HepG2 (cell line): Measurements from ENCODE around the gene ARHGEF38. TPM values are rescaled to one million over a fixed set of nuclear protein-coding genes. Genes with fewer than 3 reads are reported as not detected.

ENCODE experiments used
- ATAC-seq: fragments of 200-7000 bp; cut with Tn5 transposase; 3 replicates; pipeline ENCODE4 v1.9.1; 2020; ENCODE audit warnings: mild to moderate bottlenecking, moderate library complexity
- BruUV-seq: library from RNA; stranded (reverse); fragments of 400-500 nt; replicated peaks from 2 replicates; lab custom pipeline; 2021; lab: Mats Ljungman, UMichigan
- CTCF ChIA-PET: fragments of 300-600 bp; formaldehyde crosslinking; extraction: SDS; loops from one replicate; lab custom pipeline; 2021; ENCODE audit warnings: low total read pairs, inconsistent platforms, low intra/inter-chr PET ratio; lab: Yijun Ruan, JAX
- POLR2A ChIA-PET: fragments of 350-600 bp; sonication (Branson Sonifier 250); formaldehyde crosslinking; loops from one replicate; lab custom pipeline; 2020; ENCODE audit warnings: antibody characterized with exemption, inconsistent platforms; lab: Yijun Ruan, JAX
- DNase-seq: peaks from one replicate; pipeline ENCODE4 v3.0.0-alpha.2; 2015; ENCODE audit warnings: low spot score
- FAIRE-seq: peaks from 3 replicates; lab custom pipeline; 2011; peaks lifted over from hg19 to GRCh38; lab: Jason Lieb, UNC
- H2AFZ ChIP-seq: one replicate; pipeline ENCODE4 v1.6.1; 2011; ENCODE audit warnings: low read length, inconsistent platforms
- H3K27ac ChIP-seq: fragments of 300-600 bp; 3 replicates; pipeline ENCODE4 v1.8.0; 2011; ENCODE audit warnings: mixed run types, mild to moderate bottlenecking, mixed read lengths, low read length, inconsistent platforms; ENCODE audit not compliant: insufficient read depth; ENCODE audit errors: extremely low read length
- H3K27me3 ChIP-seq, 2 experiments: fragments of 200-600 bp in 1 of 2; 2 replicates in 1 of 2; 3 replicates in 1 of 2; pipeline versions ENCODE4 v1.6.0 to v1.8.0; 2011; ENCODE audit warnings: low read length in 2 of 2, mild to moderate bottlenecking in 2 of 2, moderate library complexity in 2 of 2, inconsistent platforms in 1 of 2; ENCODE audit not compliant: insufficient read depth in 2 of 2, control insufficient read depth in 1 of 2
- H3K36me3 ChIP-seq, 2 experiments: fragments of 200-600 bp in 1 of 2; replicated peaks in 1 of 2; 2 replicates in 1 of 2; 3 replicates in 1 of 2; pipeline versions ENCODE4 v1.5.1 to v1.8.0; 2011; ENCODE audit warnings: low read length in 2 of 2, inconsistent platforms in 1 of 2; ENCODE audit not compliant: insufficient read depth in 2 of 2, control insufficient read depth in 1 of 2
- H3K4me1 ChIP-seq: 2 replicates; pipeline ENCODE4 v1.5.1; 2012; ENCODE audit warnings: low read length, inconsistent platforms; ENCODE audit not compliant: insufficient read depth
- H3K4me2 ChIP-seq: 2 replicates; pipeline ENCODE4 v1.6.0; 2011; ENCODE audit warnings: low read depth, low read length, inconsistent platforms
- H3K4me3 ChIP-seq, 3 experiments: fragments of 200-600 bp in 1 of 3; sonication (generic), shearing (Covaris generic) in 1 of 3; replicated peaks in 1 of 3; 2 replicates each; pipeline ENCODE4 v1.5.1; 2011 to 2016; ENCODE audit warnings: low read length in 3 of 3, inconsistent platforms in 2 of 3, low read depth in 2 of 3, mild to moderate bottlenecking in 2 of 3, control low read depth in 1 of 3, mixed read lengths in 1 of 3; ENCODE audit not compliant: insufficient read depth in 1 of 3
- H3K79me2 ChIP-seq: one replicate; pipeline ENCODE4 v1.6.1; 2011; ENCODE audit warnings: low read length, inconsistent platforms; ENCODE audit not compliant: insufficient read depth
- H3K9ac ChIP-seq: 2 replicates; pipeline ENCODE4 v1.6.0; 2011; ENCODE audit warnings: mild to moderate bottlenecking, low read depth, low read length, inconsistent platforms; ENCODE audit not compliant: insufficient read depth
- H3K9me3 ChIP-seq: 2 replicates; pipeline ENCODE4 v1.5.1; 2012; ENCODE audit warnings: mild to moderate bottlenecking, low read length
- H4K20me1 ChIP-seq: 2 replicates; pipeline ENCODE4 v1.6.0; 2011; ENCODE audit warnings: inconsistent platforms, mild to moderate bottlenecking, low read length, moderate library complexity; ENCODE audit not compliant: insufficient read depth
- ARNT ChIP-seq: fragments of 450-650 bp; IDR thresholded peaks from 2 replicates; pipeline ENCODE4 v1.6.1; 2017
- CEBPG ChIP-seq: IDR thresholded peaks from 2 replicates; pipeline ENCODE4 v1.6.1; 2016
- CENPT ChIP-seq: sonication (generic); formaldehyde crosslinking; IDR thresholded peaks from 2 replicates; pipeline ENCODE4 v1.8.0; 2022; ENCODE audit warnings: low read depth, mild to moderate bottlenecking, moderate library complexity, missing genetic modification reagents
- FOXC1 ChIP-seq: sonication (generic); formaldehyde crosslinking; IDR thresholded peaks from 2 replicates; pipeline ENCODE4 v1.8.0; 2022; ENCODE audit warnings: mild to moderate bottlenecking, missing genetic modification reagents, borderline replicate concordance
- FOXK1 ChIP-seq: sonication (generic); formaldehyde crosslinking; IDR thresholded peaks from 2 replicates; pipeline ENCODE4 v1.4.0; 2020; ENCODE audit warnings: low read depth, missing genetic modification reagents, borderline replicate concordance
- GPBP1L1 ChIP-seq: sonication (generic); formaldehyde crosslinking; IDR thresholded peaks from 2 replicates; pipeline ENCODE4 v1.5.0; 2020; ENCODE audit warnings: mild to moderate bottlenecking, missing genetic modification reagents
- MLXIP ChIP-seq: sonication (generic); formaldehyde crosslinking; IDR thresholded peaks from 2 replicates; pipeline ENCODE4 v1.9.0; 2021; ENCODE audit warnings: missing genetic modification reagents, borderline replicate concordance
- MNT ChIP-seq: fragments of 450-650 bp; IDR thresholded peaks from 2 replicates; pipeline ENCODE4 v1.6.1; 2016
- NR0B2 ChIP-seq: sonication (generic); formaldehyde crosslinking; IDR thresholded peaks from 2 replicates; pipeline ENCODE4 v1.4.0; 2020; ENCODE audit warnings: mild to moderate bottlenecking, missing genetic modification reagents
- TGIF2 ChIP-seq: IDR thresholded peaks from 2 replicates; pipeline ENCODE4 v1.6.1; 2016; ENCODE audit warnings: control low read depth, missing compliant biosample characterization
- ZBTB3 ChIP-seq: sonication (generic); formaldehyde crosslinking; IDR thresholded peaks from 2 replicates; pipeline ENCODE4 v1.4.0; 2020; ENCODE audit warnings: low read depth, mild to moderate bottlenecking, moderate library complexity, missing genetic modification reagents, borderline replicate concordance
- ZBTB7A ChIP-seq: sonication (generic); formaldehyde crosslinking; IDR thresholded peaks from 2 replicates; pipeline ENCODE4 v1.8.0; 2022; ENCODE audit warnings: mild to moderate bottlenecking, missing genetic modification reagents
- ZBTB8A ChIP-seq: sonication (generic); formaldehyde crosslinking; IDR thresholded peaks from 2 replicates; pipeline ENCODE4 v1.4.0; 2020; ENCODE audit warnings: mild to moderate bottlenecking, low read depth, missing genetic modification reagents, borderline replicate concordance
- ZNF550 ChIP-seq: sonication (generic); formaldehyde crosslinking; IDR thresholded peaks from 2 replicates; pipeline ENCODE4 v1.4.0; 2020; ENCODE audit warnings: mild to moderate bottlenecking, missing genetic modification reagents, borderline replicate concordance
- ZNF713 ChIP-seq: sonication (generic); formaldehyde crosslinking; IDR thresholded peaks from 2 replicates; pipeline ENCODE4 v1.4.0; 2020; ENCODE audit warnings: mild to moderate bottlenecking, missing genetic modification reagents
- ZNF83 ChIP-seq: sonication (generic); formaldehyde crosslinking; IDR thresholded peaks from 2 replicates; pipeline ENCODE4 v1.4.0; 2020; ENCODE audit warnings: missing genetic modification reagents, mild to moderate bottlenecking, borderline replicate concordance
- ZNF878 ChIP-seq: sonication (generic); formaldehyde crosslinking; IDR thresholded peaks from 2 replicates; pipeline ENCODE4 v1.8.1; 2023; ENCODE audit warnings: mild to moderate bottlenecking, missing genetic modification reagents, moderate library complexity
- WGBS: methylation state at CpG from one replicate; pipeline ENCODE4 v1.1.6; 2017; ENCODE audit warnings: low lambda C conversion rate; 5-methylcytosine and 5-hydroxymethylcytosine counted together
- in situ Hi-C: cut with HindIII; loops from 2 replicates; pipeline ENCODE4 v1.10.0; 2017; ENCODE audit warnings: low pct_unique_long_range_greater_than_20kb; ENCODE audit not compliant: extremely low pct_ligation_motif_present
- intact Hi-C: fragments of 100-400 bp; cut with micrococcal nuclease; formaldehyde crosslinking; loops from one replicate; pipeline ENCODE4 v1.10.0; 2022; ENCODE audit not compliant: unreplicated experiment
- polyA plus RNA-seq, 8 experiments: library from polyadenylated mRNA; depleted of rRNA in 3 of 8; stranded (reverse) in 7 of 8; unstranded in 1 of 8; fragments of >200 nt; fragmentation: Illumina TruSeq in 4 of 8; extraction: Trizol in 4 of 8; gene quantifications; 2 replicates each; pipeline versions ENCODE4 v1.2.1 to v1.2.3, GENCODE V29; 2011 to 2016; ENCODE audit warnings: low read depth in 4 of 8, missing spikeins in 1 of 8, mixed read lengths in 1 of 8; ENCODE audit not compliant: insufficient read depth in 1 of 8
- total RNA-seq, 5 experiments: library from RNA; depleted of rRNA; stranded (reverse); fragments of >200 nt; fragmentation: Illumina TruSeq; extraction: Trizol; gene quantifications; 2 replicates each; pipeline ENCODE4 v1.2.3, GENCODE V29; 2016; ENCODE audit warnings: low read depth in 1 of 5

The ARHGEF38 gene
- total and polyA plus RNA-seq, 2 of the 13 experiments (the other 11 are each of a cell fraction or from before 2014, with no cell fraction given) = not detected

- in situ Hi-C loops (no loop called here), intact Hi-C loops (no loop called here)
- BruUV-seq = no TSS peak
- POLR2A ChIA-PET = no interaction called here
- no peaks in the 10 kb centered on the region for H3K36me3 ChIP-seq
- H4K20me1 ChIP-seq = no peaks in the 10 kb centered on the region
- H3K79me2 ChIP-seq = no peaks in the 10 kb centered on the region
- H3K9ac ChIP-seq = no peak overlapping the region
- WGBS = 47% methylated on average over 3 of the region's 3 CpGs
- TF ChIP-seq CENPT (CRISPR knock-in tag) (no peak), FOXC1 (CRISPR knock-in tag) (no peak), ZNF550 (no peak), ZBTB8A (no peak), FOXK1 (CRISPR knock-in tag) (no peak), ARNT (no peak), ZBTB7A (CRISPR knock-in tag) (no peak), ZNF713 (CRISPR knock-in tag) (no peak), ZNF878 (CRISPR knock-in tag) (no peak), MNT (no peak), TGIF2 (CRISPR knock-in tag) (no peak), MLXIP (CRISPR knock-in tag) (no peak), ZNF83 (no peak), CEBPG (CRISPR knock-in tag) (no peak), GPBP1L1 (CRISPR knock-in tag) (no peak), ZBTB3 (no peak), NR0B2 (CRISPR knock-in tag) (no peak)
- DNase-seq = no peak
- no peaks in the 10 kb centered on the region for H3K9me3 ChIP-seq
- no peak overlapping the region for H3K4me3 ChIP-seq
- ATAC-seq = no peak
- no peak for FAIRE-seq
- H2AFZ ChIP-seq = no peak overlapping the region
- H3K27ac ChIP-seq = no peak overlapping the region
- 0 out of 5 replicates have a peak, but pooled peaks cover 0 to 4% of the 10 kb centered on the region in 2 experiments for H3K27me3 ChIP-seq
- CTCF ChIA-PET = no interaction called here
- H3K4me1 ChIP-seq = no peaks in the 10 kb centered on the region
- H3K4me2 ChIP-seq = no peak overlapping the region
These were observed 75.2 kb downstream of the ARHGEF38 start for GRCh38 chr4:105627620-105628019.
